Mesenchymal stem cell (in vitro differentiated cells and primary cell): Measurements from ENCODE around the gene AMIGO1.

Experiments used
- DNase-seq: peaks from one replicate; pipeline ENCODE4 v3.0.0-alpha.2; 2013
- H2AFZ ChIP-seq: one replicate; pipeline ENCODE4 v1.6.1; 2013; ENCODE audit warnings: low read depth, mild to moderate bottlenecking, control low read depth, inconsistent platforms, low read length, moderate library complexity
- H2AK5ac ChIP-seq: 2 replicates; pipeline ENCODE4 v1.6.1; 2013; ENCODE audit warnings: low read length, moderate library complexity, mild to moderate bottlenecking, inconsistent platforms; ENCODE audit not compliant: severe bottlenecking
- H2BK120ac ChIP-seq: one replicate; pipeline ENCODE4 v1.6.1; 2013; ENCODE audit warnings: low read depth, mild to moderate bottlenecking, inconsistent platforms, low read length, moderate library complexity
- H2BK12ac ChIP-seq, 2 experiments: one replicate each; pipeline ENCODE4 v1.6.1; 2013; ENCODE audit warnings: inconsistent platforms in 2 of 2, low read length in 2 of 2, mild to moderate bottlenecking in 2 of 2, moderate library complexity in 2 of 2, control low read depth in 1 of 2
- H2BK15ac ChIP-seq: one replicate; pipeline ENCODE4 v1.6.1; 2013; ENCODE audit warnings: mild to moderate bottlenecking, low read depth, inconsistent platforms; ENCODE audit not compliant: poor library complexity, severe bottlenecking
- H2BK5ac ChIP-seq: 2 replicates; pipeline ENCODE4 v1.6.1; 2013; ENCODE audit warnings: low read depth, mild to moderate bottlenecking, low read length, control low read depth, inconsistent platforms; ENCODE audit not compliant: poor library complexity, severe bottlenecking
- H3K14ac ChIP-seq, 2 experiments: one replicate each; pipeline ENCODE4 v1.6.1; 2013; ENCODE audit warnings: inconsistent platforms in 2 of 2, low read length in 2 of 2, control low read depth in 1 of 2, mild to moderate bottlenecking in 1 of 2, moderate library complexity in 1 of 2
- H3K18ac ChIP-seq, 2 experiments: one replicate each; pipeline ENCODE4 v1.6.1; 2013; ENCODE audit warnings: inconsistent platforms in 2 of 2, low read length in 2 of 2, control low read depth in 1 of 2, low read depth in 1 of 2, mild to moderate bottlenecking in 1 of 2
- H3K23ac ChIP-seq, 2 experiments: one replicate each; pipeline ENCODE4 v1.6.1; 2013; ENCODE audit warnings: inconsistent platforms in 2 of 2, low read length in 2 of 2, mild to moderate bottlenecking in 2 of 2, moderate library complexity in 2 of 2, control low read depth in 1 of 2
- H3K27ac ChIP-seq: 2 replicates; pipeline ENCODE4 v1.5.1; 2013; ENCODE audit warnings: mild to moderate bottlenecking, moderate library complexity, low read length, control low read depth, inconsistent platforms; ENCODE audit not compliant: poor library complexity, severe bottlenecking
- H3K27me3 ChIP-seq, 2 experiments: 2 replicates each; pipeline versions ENCODE4 v1.6.1 to v1.7.0; 2013; ENCODE audit warnings: low read length in 2 of 2, mild to moderate bottlenecking in 2 of 2, moderate library complexity in 2 of 2, control low read depth in 1 of 2, inconsistent platforms in 1 of 2; ENCODE audit not compliant: control insufficient read depth in 1 of 2, insufficient read depth in 1 of 2
- H3K36me3 ChIP-seq, 2 experiments: 2 replicates each; pipeline versions ENCODE4 v1.6.1 to v1.7.0; 2013; ENCODE audit warnings: low read length in 2 of 2, control low read depth in 1 of 2, inconsistent platforms in 1 of 2, low read depth in 1 of 2, mild to moderate bottlenecking in 1 of 2; ENCODE audit not compliant: insufficient read depth in 2 of 2, control insufficient read depth in 1 of 2
- H3K4ac ChIP-seq, 2 experiments: one replicate each; pipeline ENCODE4 v1.6.1; 2013; ENCODE audit warnings: inconsistent platforms in 2 of 2, low read length in 2 of 2, mild to moderate bottlenecking in 2 of 2, moderate library complexity in 2 of 2, control low read depth in 1 of 2, low read depth in 1 of 2
- H3K4me1 ChIP-seq: 2 replicates; pipeline ENCODE4 v1.6.1; 2013; ENCODE audit warnings: low read depth, low read length, control low read depth; ENCODE audit not compliant: control insufficient read depth, insufficient read depth
- H3K4me2 ChIP-seq: 2 replicates; pipeline ENCODE4 v1.6.1; 2013; ENCODE audit warnings: low read length, mild to moderate bottlenecking, inconsistent platforms; ENCODE audit not compliant: poor library complexity, severe bottlenecking
- H3K4me3 ChIP-seq, 2 experiments: 2 replicates each; pipeline versions ENCODE4 v1.5.1 to v1.7.0; 2013; ENCODE audit warnings: low read length in 2 of 2, mild to moderate bottlenecking in 2 of 2, control low read depth in 1 of 2, low read depth in 1 of 2; ENCODE audit not compliant: insufficient read depth in 1 of 2
- H3K79me1 ChIP-seq: replicated peaks from 2 replicates; pipeline ENCODE4 v1.6.1; 2013; ENCODE audit warnings: mild to moderate bottlenecking, control low read depth, low read length, inconsistent platforms; ENCODE audit not compliant: poor library complexity, severe bottlenecking
- H3K9ac ChIP-seq: 2 replicates; pipeline ENCODE4 v1.7.0; 2013; ENCODE audit warnings: mild to moderate bottlenecking, low read length, moderate library complexity
- H3K9me3 ChIP-seq: 2 replicates; pipeline ENCODE4 v1.7.0; 2013; ENCODE audit warnings: mild to moderate bottlenecking, low read length; ENCODE audit not compliant: control insufficient read depth
- H4K8ac ChIP-seq: one replicate; pipeline ENCODE4 v1.6.1; 2013; ENCODE audit warnings: inconsistent platforms, mild to moderate bottlenecking, low read length, moderate library complexity
- H4K91ac ChIP-seq: one replicate; pipeline ENCODE4 v1.6.1; 2013; ENCODE audit warnings: mild to moderate bottlenecking, low read length, inconsistent platforms
- WGBS: methylation state at CpG from one replicate; pipeline ENCODE4 v1.1.7; 2013; ENCODE audit warnings: mixed read lengths; 5-methylcytosine and 5-hydroxymethylcytosine counted together

Gene AMIGO1

GRCh38 chr1:109477821-109478220 is 31.7 kb downstream of the AMIGO1 start:
- peaks cover 0 to 50% of the 10 kb centered on the region in 2 experiments for H3K36me3 ChIP-seq
- H2AK5ac ChIP-seq = no peak overlapping the region
- no peak overlapping the region for H3K27ac ChIP-seq
- H2BK15ac ChIP-seq = no peak overlapping the region
- peaks cover 0 to 90% of the 10 kb centered on the region in 2 experiments for H3K27me3 ChIP-seq
- no peak for DNase-seq
- no peaks in the 10 kb centered on the region for H3K4me1 ChIP-seq
- H3K4ac ChIP-seq = no peak overlapping the region
- H3K4me3 ChIP-seq = no peak overlapping the region
- no peak overlapping the region for H3K18ac ChIP-seq
- H2BK120ac ChIP-seq = no peak overlapping the region
- H3K23ac ChIP-seq = no peak overlapping the region
- no peak overlapping the region for H2AFZ ChIP-seq
- no peak overlapping the region for H4K8ac ChIP-seq
- no peak overlapping the region for H2BK5ac ChIP-seq
- H3K4me2 ChIP-seq = no peak overlapping the region
- H3K79me1 ChIP-seq = no peaks in the 10 kb centered on the region
- no peaks in the 10 kb centered on the region for H3K9me3 ChIP-seq
- peak overlapping the region in 1 of 2 experiments; percentile 63 for H3K14ac ChIP-seq
- no peak overlapping the region for H2BK12ac ChIP-seq
- H4K91ac ChIP-seq = no peak overlapping the region
- WGBS = 72% methylated on average over 6 of the region's 6 CpGs
- H3K9ac ChIP-seq = no peak overlapping the region

GRCh38 chr1:109476825-109477224 is 32.7 kb downstream of the AMIGO1 start:
- no peak overlapping the region for H4K91ac ChIP-seq
- H3K14ac ChIP-seq = no peak overlapping the region
- H3K9me3 ChIP-seq = no peaks in the 10 kb centered on the region
- DNase-seq = no peak
- no peak overlapping the region for H3K4ac ChIP-seq
- no peak overlapping the region for H3K4me2 ChIP-seq
- no peak overlapping the region for H3K18ac ChIP-seq
- H3K79me1 ChIP-seq = no peaks in the 10 kb centered on the region
- no peak overlapping the region for H2BK120ac ChIP-seq
- H2BK15ac ChIP-seq = no peak overlapping the region
- no peak overlapping the region for H2BK5ac ChIP-seq
- no peak overlapping the region for H4K8ac ChIP-seq
- H2AFZ ChIP-seq = no peak overlapping the region
- peaks cover 0 to 50% of the 10 kb centered on the region in 2 experiments for H3K36me3 ChIP-seq
- no peaks in the 10 kb centered on the region for H3K4me1 ChIP-seq
- no peak overlapping the region for H3K9ac ChIP-seq
- no peak overlapping the region for H3K27ac ChIP-seq
- H3K27me3 ChIP-seq = peaks cover 0 to 92% of the 10 kb centered on the region in 2 experiments
- H3K23ac ChIP-seq = no peak overlapping the region
- no peak overlapping the region for H3K4me3 ChIP-seq
- no peak overlapping the region for H2AK5ac ChIP-seq
- no peak overlapping the region for H2BK12ac ChIP-seq
- 95% methylated on average over 6 of the region's 8 CpGs for WGBS

- Histone ChIP-seq H2BK15ac (no peak overlapping the region), H2BK5ac (no peak overlapping the region), H3K18ac (no peak overlapping the region), H4K8ac (no peak overlapping the region), H2BK12ac (no peak overlapping the region), H3K27ac (no peak overlapping the region), H3K4me3 (no peak overlapping the region), H3K4me2 (no peak overlapping the region), H3K23ac (no peak overlapping the region), H3K27me3 (peaks cover 0 to 91% of the 10 kb centered on the region in 2 experiments), H2AK5ac (no peak overlapping the region), H3K9ac (no peak overlapping the region), H3K4ac (no peak overlapping the region), H3K79me1 (no peaks in the 10 kb centered on the region), H2AFZ (no peak overlapping the region), H3K14ac (no peak overlapping the region), H3K4me1 (no peaks in the 10 kb centered on the region), H3K36me3 (peaks cover 0 to 42% of the 10 kb centered on the region in 2 experiments), H2BK120ac (no peak overlapping the region), H4K91ac (no peak overlapping the region), H3K9me3 (no peaks in the 10 kb centered on the region)
- WGBS = 85% methylated on average over 9 of the region's 9 CpGs
- no peak for DNase-seq
Measured at GRCh38 chr1:109475261-109475660, 34.3 kb downstream of the AMIGO1 start.

- WGBS = 83% methylated on average over 1 of the region's 1 CpG
- Histone ChIP-seq H2AFZ (no peak overlapping the region), H3K4me3 (no peak overlapping the region), H3K27me3 (peaks cover 0 to 91% of the 10 kb centered on the region in 2 experiments), H2AK5ac (no peak overlapping the region), H2BK15ac (no peak overlapping the region), H3K23ac (no peak overlapping the region), H3K36me3 (peaks cover 0 to 36% of the 10 kb centered on the region in 2 experiments), H3K4ac (no peak overlapping the region), H3K9me3 (no peaks in the 10 kb centered on the region), H3K14ac (no peak overlapping the region), H3K27ac (no peak overlapping the region), H3K79me1 (no peaks in the 10 kb centered on the region), H3K9ac (no peak overlapping the region), H3K4me1 (no peaks in the 10 kb centered on the region), H4K8ac (peak overlapping the region; percentile 7), H2BK120ac (no peak overlapping the region), H3K4me2 (no peak overlapping the region), H3K18ac (no peak overlapping the region), H2BK12ac (no peak overlapping the region), H2BK5ac (no peak overlapping the region), H4K91ac (peak overlapping the region; percentile 54)
- no peak for DNase-seq
Measured at GRCh38 chr1:109474697-109475096, 34.8 kb downstream of the AMIGO1 start.
